ENCODE data around the gene PSMA8. TPM values are rescaled to one million over a fixed set of nuclear protein-coding genes. Genes with fewer than 3 reads are reported as not detected.

Gene PSMA8
- total and polyA plus RNA-seq, 2 of the 13 experiments (the other 11 are each of a cell fraction or from before 2014, with no cell fraction given): not detected

DNA sequence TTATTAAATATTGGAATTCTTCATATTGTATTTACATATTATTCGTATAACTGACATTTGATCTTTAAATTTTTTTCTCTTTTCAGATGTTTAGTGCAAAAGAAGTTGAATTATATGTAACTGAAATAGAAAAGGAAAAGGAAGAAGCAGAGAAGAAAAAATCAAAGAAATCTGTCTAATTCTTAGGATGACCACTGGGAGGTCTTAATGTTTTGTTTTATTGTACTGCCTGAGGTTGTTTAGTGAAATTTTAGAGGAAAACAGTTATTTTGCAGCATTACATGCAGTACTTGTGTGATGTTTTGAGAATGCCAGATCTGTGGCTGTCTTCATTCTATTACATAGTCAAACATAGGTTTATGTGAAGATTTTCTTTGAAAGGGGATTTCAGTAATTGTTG is 58.6 kb downstream of the PSMA8 start (continued):
- no peak for TF ChIP-seq TARDBP (CRISPR knock-in tag; IDR thresholded peaks at IDR 0.05)

DNA sequence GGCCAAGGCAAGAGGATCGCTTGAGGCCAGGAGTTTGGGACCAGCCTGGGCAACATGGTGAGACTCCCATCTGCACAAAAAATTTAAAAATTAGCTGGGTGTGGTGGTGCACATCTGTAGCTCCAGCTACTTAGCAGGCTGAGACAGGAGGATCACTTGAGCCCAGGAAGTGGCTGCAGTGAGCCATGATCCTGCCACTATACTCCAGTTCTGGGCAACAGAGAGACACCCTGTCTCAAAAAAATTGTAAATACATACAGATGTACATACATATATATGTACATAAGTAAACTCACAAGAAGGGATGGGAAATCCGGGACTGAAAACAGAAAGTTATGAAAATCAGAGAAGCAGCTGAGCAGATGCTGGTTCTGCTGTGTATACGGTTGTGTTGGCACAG is 62.9 kb downstream of the PSMA8 start:
- Histone ChIP-seq H4K20me1 (ENCODE audit: insufficient read depth, low read length) (no peaks in the 10 kb centered on the region), H3K9me3 (ENCODE audit: low read length) (no peaks in the 10 kb centered on the region), H3K27ac (ENCODE audit: extremely low read length, insufficient read depth, low read length) (no peak overlapping the region), H3K4me1 (ENCODE audit: insufficient read depth, low read length) (no peaks in the 10 kb centered on the region), H3K36me3 (replicated peaks in 1 of 2; ENCODE audit: control insufficient read depth in 1 of 2, insufficient read depth in 2 of 2, low read length in 2 of 2) (no peaks in the 10 kb centered on the region), H2AFZ (ENCODE audit: low read length) (no peak overlapping the region), H3K4me2 (ENCODE audit: low read depth, low read length) (no peak overlapping the region), H3K27me3 (ENCODE audit: control insufficient read depth in 1 of 2, insufficient read depth in 2 of 2, low read length in 2 of 2) (no peaks in the 10 kb centered on the region), H3K79me2 (ENCODE audit: insufficient read depth, low read length) (no peaks in the 10 kb centered on the region), H3K9ac (ENCODE audit: insufficient read depth, low read depth, low read length) (no peak overlapping the region), H3K4me3 (replicated peaks in 1 of 3; ENCODE audit: insufficient read depth in 1 of 3, low read depth in 2 of 3, low read length in 3 of 3) (no peak overlapping the region)
- CTCF ChIA-PET (ENCODE audit: low intra/inter-chr PET ratio, low total read pairs): no interaction called here
- intact Hi-C loops (cut with micrococcal nuclease; ENCODE audit: unreplicated experiment) (no loop called here), in situ Hi-C loops (cut with HindIII; ENCODE audit: extremely low pct_ligation_motif_present, low pct_unique_long_range_greater_than_20kb) (no loop called here)
- no peak for TF ChIP-seq RCOR2 (CRISPR knock-in tag; IDR thresholded peaks at IDR 0.05)
- TF ChIP-seq, protein P1, sequence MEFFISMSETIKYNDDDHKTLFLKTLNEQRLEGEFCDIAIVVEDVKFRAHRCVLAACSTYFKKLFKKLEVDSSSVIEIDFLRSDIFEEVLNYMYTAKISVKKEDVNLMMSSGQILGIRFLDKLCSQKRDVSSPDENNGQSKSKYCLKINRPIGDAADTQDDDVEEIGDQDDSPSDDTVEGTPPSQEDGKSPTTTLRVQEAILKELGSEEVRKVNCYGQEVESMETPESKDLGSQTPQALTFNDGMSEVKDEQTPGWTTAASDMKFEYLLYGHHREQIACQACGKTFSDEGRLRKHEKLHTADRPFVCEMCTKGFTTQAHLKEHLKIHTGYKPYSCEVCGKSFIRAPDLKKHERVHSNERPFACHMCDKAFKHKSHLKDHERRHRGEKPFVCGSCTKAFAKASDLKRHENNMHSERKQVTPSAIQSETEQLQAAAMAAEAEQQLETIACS (CRISPR knock-in tag; IDR thresholded peaks at IDR 0.05): no peak
- TF ChIP-seq TCF7L2 (IDR thresholded peaks at IDR 0.05; ENCODE audit: low read depth, low read length): no peak
- no peak for TF ChIP-seq U2AF2 (IDR thresholded peaks at IDR 0.05; ENCODE audit: low read depth, low read length)
- TF ChIP-seq, protein P2, sequence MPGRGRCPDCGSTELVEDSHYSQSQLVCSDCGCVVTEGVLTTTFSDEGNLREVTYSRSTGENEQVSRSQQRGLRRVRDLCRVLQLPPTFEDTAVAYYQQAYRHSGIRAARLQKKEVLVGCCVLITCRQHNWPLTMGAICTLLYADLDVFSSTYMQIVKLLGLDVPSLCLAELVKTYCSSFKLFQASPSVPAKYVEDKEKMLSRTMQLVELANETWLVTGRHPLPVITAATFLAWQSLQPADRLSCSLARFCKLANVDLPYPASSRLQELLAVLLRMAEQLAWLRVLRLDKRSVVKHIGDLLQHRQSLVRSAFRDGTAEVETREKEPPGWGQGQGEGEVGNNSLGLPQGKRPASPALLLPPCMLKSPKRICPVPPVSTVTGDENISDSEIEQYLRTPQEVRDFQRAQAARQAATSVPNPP (CRISPR knock-in tag; IDR thresholded peaks at IDR 0.05): no peak
- TF ChIP-seq ZNF501 (CRISPR knock-in tag; IDR thresholded peaks at IDR 0.05): no peak
- TF ChIP-seq NR2F1 (CRISPR knock-in tag; IDR thresholded peaks at IDR 0.05): no peak
- no peak for TF ChIP-seq STAT5B (CRISPR knock-in tag; IDR thresholded peaks at IDR 0.05)
- TF ChIP-seq ZKSCAN8 (CRISPR knock-in tag; IDR thresholded peaks at IDR 0.05; ENCODE audit: borderline replicate concordance): no peak
- TF ChIP-seq, protein P3, sequence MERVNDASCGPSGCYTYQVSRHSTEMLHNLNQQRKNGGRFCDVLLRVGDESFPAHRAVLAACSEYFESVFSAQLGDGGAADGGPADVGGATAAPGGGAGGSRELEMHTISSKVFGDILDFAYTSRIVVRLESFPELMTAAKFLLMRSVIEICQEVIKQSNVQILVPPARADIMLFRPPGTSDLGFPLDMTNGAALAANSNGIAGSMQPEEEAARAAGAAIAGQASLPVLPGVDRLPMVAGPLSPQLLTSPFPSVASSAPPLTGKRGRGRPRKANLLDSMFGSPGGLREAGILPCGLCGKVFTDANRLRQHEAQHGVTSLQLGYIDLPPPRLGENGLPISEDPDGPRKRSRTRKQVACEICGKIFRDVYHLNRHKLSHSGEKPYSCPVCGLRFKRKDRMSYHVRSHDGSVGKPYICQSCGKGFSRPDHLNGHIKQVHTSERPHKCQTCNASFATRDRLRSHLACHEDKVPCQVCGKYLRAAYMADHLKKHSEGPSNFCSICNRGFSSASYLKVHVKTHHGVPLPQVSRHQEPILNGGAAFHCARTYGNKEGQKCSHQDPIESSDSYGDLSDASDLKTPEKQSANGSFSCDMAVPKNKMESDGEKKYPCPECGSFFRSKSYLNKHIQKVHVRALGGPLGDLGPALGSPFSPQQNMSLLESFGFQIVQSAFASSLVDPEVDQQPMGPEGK (CRISPR knock-in tag; IDR thresholded peaks at IDR 0.05): no peak
- no peak for TF ChIP-seq ZNF317 (CRISPR knock-in tag; IDR thresholded peaks at IDR 0.05)
- no peak for TF ChIP-seq LCORL (IDR thresholded peaks at IDR 0.05)
- TF ChIP-seq LCORL (CRISPR knock-in tag; IDR thresholded peaks at IDR 0.05): no peak
- TF ChIP-seq HNRNPLL (IDR thresholded peaks at IDR 0.05; ENCODE audit: low read depth, low read length, poor library complexity, severe bottlenecking): no peak
- TF ChIP-seq ZSCAN25 (CRISPR knock-in tag; IDR thresholded peaks at IDR 0.05): no peak
- 15% methylated on average over 3 of the region's 3 CpGs for WGBS (ENCODE audit: low lambda C conversion rate)
- ATAC-seq (no peak), FAIRE-seq (no peak), DNase-seq (ENCODE audit: low spot score) (no peak)
- POLR2A ChIA-PET: no interaction called here
- BruUV-seq (replicated peaks): no TSS peak

All from HepG2 (cell line).